Stimulated activated CD4-positive, alpha-beta T cell treated with anti-CD3 and anti-CD28 coated beads, TNF-alpha, amount 100 ng/mL, for 1 hour (primary cell): ENCODE results near the gene COG2.
"Not testable (repeated sequence)": the region's sequence is repeated elsewhere in the genome, so short reads cannot be mapped to it uniquely, and the experiment has no call there.

Experiments used
- DNase-seq, 3 donors: peaks; one replicate each; pipeline ENCODE4 v3.0.0-alpha.2; 2020; ENCODE audit warnings: low read depth in 3 of 3, low spot score in 1 of 3

COG2 gene

GRCh38 chr1:230674581-230674980 lies 32.3 kb downstream of the COG2 start:
- DNase-seq, result no peak

- DNase-seq, result no peak
These were observed 34.9 kb downstream of the COG2 start for GRCh38 chr1:230677200-230677599.

- no peak for DNase-seq
These were observed 36.9 kb downstream of the COG2 start for GRCh38 chr1:230679192-230679591.

GRCh38 chr1:230679825-230680224 lies 37.5 kb downstream of the COG2 start:
- no peak for DNase-seq

- DNase-seq, result no peak
These were observed 38.2 kb downstream of the COG2 start for GRCh38 chr1:230680300-230681025.

GRCh38 chr1:230681599-230681998 lies 39.3 kb downstream of the COG2 start:
- DNase-seq, result no peak

- no peak for DNase-seq
These were observed 40.0 kb downstream of the COG2 start for GRCh38 chr1:230682274-230682673.

GRCh38 chr1:230682882-230683610 lies 40.8 kb downstream of the COG2 start:
- no peak for DNase-seq

GRCh38 chr1:230684146-230684545 lies 41.9 kb downstream of the COG2 start:
- DNase-seq, result no peak

- no peak for DNase-seq
These were observed 42.7 kb downstream of the COG2 start for GRCh38 chr1:230684998-230685397.

GRCh38 chr1:230686747-230687146 lies 44.5 kb downstream of the COG2 start:
- DNase-seq, result no peak

- DNase-seq, result no peak
These were observed 47.8 kb downstream of the COG2 start for GRCh38 chr1:230690101-230690500.

GRCh38 chr1:230691615-230692014 lies 49.3 kb downstream of the COG2 start:
- no peak for DNase-seq

GRCh38 chr1:230693221-230693620 lies 50.9 kb downstream of the COG2 start:
- no peak for DNase-seq

- DNase-seq, result no peak
These were observed 51.5 kb downstream of the COG2 start for GRCh38 chr1:230693777-230694176.

- no peak for DNase-seq
These were observed 52.2 kb downstream of the COG2 start for GRCh38 chr1:230694464-230694863.

GRCh38 chr1:230694991-230695390 lies 52.7 kb downstream of the COG2 start:
- DNase-seq, result no peak

- DNase-seq, result no peak
These were observed 53.9 kb downstream of the COG2 start for GRCh38 chr1:230696218-230696617.

GRCh38 chr1:230696722-230697437 lies 54.6 kb downstream of the COG2 start:
- no peak for DNase-seq

- DNase-seq, result no peak
These were observed 55.8 kb downstream of the COG2 start for GRCh38 chr1:230698130-230698529.

- not testable (repeated sequence) for DNase-seq
These were observed 56.7 kb downstream of the COG2 start for GRCh38 chr1:230698964-230699363.

GRCh38 chr1:230699716-230700115 lies 57.4 kb downstream of the COG2 start:
- no peak for DNase-seq
